HG03442 (cell line): Measurements from ENCODE around the gene DOCK11.

Experiments
- ATAC-seq: cut with Tn5 transposase; IDR thresholded peaks from one replicate; pipeline ENCODE4 v1.9.1; 2021; ENCODE audit warnings: mild to moderate bottlenecking, moderate library complexity; ENCODE audit not compliant: unreplicated experiment

Gene DOCK11

GRCh38 chrX:118499295-118499694 is 3.7 kb downstream of the DOCK11 start:
- ATAC-seq: no peak

DNA sequence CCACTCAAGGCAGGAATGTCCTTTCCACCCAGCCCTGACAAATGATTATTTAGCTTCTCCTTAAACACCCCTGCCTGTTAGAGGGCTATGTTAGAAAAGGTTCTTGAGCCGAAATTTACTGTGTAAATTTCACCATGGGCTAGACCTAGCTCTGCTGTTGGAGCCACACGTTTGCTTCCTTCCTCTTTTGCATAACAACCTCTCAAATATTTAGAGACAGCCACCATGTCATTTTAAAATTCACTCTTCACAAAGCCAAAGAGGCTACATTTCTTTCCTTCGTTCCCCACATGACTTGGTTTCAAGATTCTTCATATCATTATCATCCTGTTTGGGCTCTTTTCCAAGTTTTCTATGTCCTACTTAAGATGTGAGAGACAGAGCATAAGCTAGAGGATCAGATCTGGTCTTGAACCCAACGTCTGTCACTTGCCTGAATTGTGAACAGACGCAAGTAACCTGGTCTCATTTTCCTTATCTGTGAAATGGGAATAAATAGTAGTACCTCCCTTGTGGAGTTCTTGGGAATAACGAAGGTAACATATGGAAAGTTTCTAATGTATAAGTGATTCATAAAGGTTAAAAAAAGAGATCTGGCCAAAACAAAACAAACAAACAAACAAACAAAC is 6.7 kb downstream of the DOCK11 start:
- ATAC-seq: peak; percentile 43

GRCh38 chrX:118503260-118504041 is 7.8 kb downstream of the DOCK11 start:
- no peak for ATAC-seq

DNA sequence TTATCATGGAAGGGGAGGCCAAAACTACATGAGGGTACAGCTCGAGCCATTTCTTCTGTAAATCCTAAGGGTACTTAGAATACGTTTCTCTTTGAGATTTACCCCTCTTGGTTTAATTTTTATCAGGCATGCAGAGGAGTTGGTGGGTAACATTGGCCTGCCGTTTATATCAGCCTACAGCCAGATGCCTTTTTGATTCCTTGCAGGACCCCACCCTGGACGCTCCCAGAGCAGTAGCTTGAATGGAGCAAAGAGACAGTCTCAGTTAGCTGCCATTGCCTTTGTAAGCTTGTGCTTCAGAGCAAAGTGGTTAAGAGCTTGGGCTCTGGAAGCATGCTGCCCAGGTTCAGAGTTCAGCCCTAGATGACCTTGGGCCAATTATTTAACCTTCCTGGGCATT is 9.0 kb downstream of the DOCK11 start:
- ATAC-seq: no peak

GRCh38 chrX:118506805-118507480 is 11.3 kb downstream of the DOCK11 start:
- no peak for ATAC-seq

- no peak for ATAC-seq
Observed at GRCh38 chrX:118507766-118508165, 12.2 kb downstream of the DOCK11 start.

DNA sequence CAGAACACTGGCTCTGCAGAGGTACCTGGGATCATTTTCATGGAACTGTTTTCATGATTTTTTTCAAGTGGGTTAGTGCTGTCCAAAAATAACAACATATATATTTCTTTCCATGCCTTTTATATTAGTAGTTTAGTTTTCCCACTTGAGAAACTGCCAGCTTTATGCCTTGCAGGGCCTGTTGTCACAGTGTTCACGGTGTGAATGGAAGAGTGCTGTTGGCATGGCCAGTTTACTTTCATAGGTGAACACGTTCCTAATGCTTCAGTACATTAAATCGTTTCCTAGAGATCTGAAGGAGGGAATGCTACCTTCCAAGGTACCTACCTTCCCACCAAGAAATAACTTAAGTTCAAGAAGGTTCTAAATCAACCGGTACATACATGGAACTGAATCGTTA is 12.6 kb downstream of the DOCK11 start:
- ATAC-seq: no peak

DNA sequence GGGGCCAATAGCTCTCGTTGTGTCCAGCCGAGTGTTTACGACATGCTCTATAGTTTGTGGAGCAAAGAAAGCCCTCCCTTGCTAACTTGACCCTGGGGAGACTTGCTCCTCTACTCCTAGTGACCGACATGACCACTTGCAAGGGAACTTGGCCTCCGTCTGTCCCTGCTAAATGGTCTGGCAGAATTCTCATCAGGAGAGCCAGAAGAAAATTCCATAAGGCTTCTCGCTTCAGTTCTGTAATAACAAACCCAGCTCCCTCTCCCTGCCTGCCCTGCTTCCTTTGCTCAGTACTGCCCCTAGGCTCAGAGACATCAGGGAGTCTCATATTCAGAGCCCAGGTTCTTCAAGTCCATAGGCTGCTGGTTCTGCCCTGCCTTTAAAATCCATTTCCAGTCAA is 13.0 kb downstream of the DOCK11 start:
- ATAC-seq: no peak

DNA sequence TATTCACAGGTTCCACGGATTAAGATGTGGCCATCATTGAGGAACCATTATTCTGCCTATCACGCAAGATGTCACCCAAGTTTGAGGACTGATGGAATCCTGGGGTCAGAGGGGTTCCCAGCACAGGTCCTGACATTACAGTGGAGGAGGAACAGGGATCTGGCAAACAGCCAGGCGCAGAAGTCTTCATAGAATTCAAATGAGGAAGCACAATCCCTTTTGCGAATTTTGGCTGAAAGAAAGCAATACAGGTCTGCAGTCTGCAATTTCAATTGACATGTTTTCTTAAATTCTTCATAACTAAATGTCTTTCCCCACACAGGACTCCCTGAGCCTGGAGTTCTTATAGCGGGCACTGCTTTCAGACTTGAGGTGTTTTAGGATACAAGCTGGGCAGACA is 14.5 kb downstream of the DOCK11 start:
- ATAC-seq: no peak

DNA sequence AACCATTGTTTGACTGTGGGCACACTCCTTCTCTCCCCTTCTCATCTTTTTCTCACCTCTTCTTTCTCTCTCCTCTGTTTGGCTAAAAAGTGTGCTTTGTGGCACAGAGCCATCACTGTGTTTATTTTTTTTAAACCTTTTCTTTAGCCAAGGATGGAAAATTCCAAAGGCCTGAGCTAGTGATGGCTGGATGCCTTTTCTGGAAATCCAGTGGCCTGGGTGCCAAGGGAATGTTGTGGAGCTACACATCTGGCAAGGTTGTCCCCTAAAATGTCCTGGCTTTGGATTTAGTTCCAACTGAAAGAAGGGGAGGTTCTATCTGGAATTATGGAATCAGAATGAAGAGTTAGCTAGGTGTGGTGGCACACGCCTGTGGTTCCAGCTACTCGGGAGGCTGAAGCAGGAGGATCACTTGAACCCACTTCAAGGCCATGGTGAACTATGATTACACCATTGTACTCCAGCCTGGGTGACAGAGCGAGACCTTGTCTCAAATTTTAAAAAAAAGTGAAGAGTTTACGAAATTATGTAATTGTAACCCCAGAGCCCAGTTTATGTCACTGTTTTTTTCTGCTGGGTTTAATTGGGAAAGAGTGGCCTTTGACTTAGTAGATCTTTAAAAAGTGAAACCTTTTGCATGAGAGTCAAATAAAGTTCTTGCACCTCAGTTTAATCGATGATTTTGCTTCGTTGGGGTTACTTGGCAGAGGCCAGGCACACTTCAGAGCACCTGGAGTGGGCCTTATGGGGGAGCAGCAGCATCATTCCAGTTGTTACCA is 17.7 kb downstream of the DOCK11 start:
- ATAC-seq: no peak

- ATAC-seq: peak; percentile 79
Observed at GRCh38 chrX:118519411-118520215, 24.0 kb downstream of the DOCK11 start.

DNA sequence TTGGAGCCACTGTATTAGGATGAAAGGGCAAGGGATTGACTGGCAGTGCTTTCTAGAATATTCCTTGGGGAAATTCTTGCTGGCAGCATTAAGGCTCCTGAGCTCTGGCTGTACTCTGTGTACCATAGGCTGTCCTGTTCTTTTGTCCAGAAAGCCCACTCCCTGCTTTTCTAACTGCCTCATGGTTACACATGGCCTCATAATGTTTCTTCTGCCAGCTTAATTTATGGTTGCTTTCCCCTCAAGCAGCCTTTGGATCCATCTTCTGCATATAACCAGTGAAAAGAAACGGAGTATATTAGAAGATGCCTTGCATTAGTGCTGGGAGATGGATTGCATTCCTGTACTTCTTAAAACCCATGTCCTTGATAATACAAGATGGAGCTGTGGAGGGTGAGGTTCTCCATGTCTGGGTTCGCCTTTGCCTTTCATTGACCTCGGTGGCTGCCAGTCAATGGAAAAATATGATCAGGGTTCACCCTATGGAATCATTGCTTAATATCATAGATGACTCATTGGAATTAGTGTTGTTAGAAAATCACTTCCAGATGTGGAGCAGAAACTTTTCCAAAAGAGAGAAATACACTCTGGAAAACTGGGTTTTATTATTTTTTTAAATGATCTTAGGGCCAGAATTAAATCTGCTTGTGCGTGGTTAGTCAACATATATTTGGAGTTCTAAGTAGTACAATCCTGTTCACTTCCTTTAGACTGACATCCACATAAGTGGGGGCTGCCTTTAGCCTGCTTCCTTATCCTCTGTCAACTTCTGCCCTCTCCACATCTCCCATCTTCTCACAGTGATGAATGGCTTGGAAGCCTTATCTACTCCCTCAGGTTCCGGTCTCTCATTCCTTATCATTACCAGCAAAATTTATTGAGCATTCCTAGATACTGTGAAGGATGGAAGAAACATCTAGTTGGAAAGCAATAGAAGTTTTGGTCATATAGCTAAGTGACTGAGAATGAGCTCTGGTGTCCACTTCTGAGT is 24.9 kb downstream of the DOCK11 start:
- ATAC-seq: no peak

- no peak for ATAC-seq
Observed at GRCh38 chrX:118521435-118521834, 25.8 kb downstream of the DOCK11 start.

- no peak for ATAC-seq
Observed at GRCh38 chrX:118522230-118522926, 26.8 kb downstream of the DOCK11 start.

DNA sequence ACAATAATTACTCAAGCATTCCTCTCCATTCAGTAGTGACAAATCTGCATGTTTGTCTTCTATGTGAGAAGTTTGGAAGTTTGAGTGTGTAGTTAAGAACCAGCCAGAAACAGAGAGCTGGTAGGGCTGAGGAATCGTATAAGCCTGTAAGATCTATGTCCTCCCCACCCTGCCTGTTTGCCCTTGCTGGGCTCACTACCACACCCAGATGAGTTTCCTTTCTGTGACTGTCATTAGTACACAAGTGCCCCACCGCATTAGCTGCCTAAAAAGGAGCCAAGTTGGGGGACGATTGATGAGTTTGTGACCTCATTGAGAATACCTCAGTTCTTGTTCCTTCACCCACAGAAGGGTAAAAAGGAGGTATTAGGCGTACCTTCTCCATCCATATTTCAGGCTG is 28.3 kb downstream of the DOCK11 start:
- no peak for ATAC-seq

DNA sequence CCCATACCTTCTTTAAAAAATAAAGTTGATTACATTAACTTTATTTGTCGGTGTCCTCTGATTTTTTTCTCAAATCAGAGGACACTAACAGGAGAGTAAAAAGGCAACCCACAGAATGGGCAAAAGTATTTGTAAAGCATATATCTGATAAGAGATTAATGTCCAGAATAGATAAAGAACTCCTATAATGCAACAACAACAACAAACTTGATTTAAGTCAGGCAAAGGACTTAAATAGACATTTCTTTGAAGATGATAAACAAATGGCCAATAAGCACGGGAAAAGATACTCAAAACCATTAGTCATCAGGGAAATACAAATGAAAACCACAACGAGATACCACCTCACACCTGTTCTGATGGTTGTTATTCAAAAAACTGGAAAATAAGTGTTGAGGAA is 28.7 kb downstream of the DOCK11 start:
- no peak for ATAC-seq

DNA sequence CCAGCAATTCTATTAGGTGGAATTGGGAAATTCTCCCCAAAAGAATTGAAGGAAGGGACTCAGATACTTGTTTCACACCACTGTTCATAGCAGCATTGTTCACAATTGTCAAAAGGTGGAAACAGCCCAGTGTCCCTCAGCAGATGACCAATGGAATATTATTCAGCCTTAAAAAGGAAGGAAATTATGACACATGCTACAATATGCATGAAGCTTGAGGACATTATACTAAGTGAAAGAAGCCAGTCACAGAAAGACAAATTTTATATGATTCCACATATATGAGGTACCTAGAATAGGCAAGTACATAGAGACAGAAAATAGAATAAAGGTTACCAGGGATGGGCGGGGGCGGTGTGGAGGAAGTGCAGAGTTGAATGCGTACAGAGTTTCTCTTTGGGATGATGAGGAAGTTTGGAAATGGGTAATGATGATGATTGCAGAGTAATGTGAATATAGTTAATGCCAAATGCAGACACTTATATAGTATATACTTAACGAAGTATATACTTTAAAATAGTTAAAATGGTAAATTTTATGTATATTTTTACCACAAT is 29.6 kb downstream of the DOCK11 start:
- no peak for ATAC-seq

DNA sequence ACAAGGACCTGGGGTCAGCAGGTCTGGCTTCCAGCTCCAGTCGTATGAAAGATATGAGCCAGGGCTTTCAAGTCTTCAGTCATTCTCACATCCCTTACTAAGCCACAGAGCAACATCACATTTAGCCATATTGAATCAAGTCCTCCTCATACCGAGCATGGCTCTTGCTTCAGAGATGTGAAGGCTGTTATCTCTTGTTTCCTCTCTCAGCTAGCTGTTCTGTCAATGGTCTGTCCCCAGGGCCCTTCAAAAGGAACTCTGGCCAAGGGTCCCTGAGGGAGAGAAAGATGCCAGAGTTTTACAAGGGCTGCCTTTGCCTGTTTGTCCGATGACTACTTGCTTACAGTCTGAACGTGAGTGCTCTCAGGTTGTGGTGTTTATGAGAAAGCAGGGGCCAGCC is 30.5 kb downstream of the DOCK11 start:
- no peak for ATAC-seq
